Kidney capillary endothelial cell (primary cell): ENCODE measurements around the gene LRRFIP2.
"Not testable (repeated sequence)": the region's sequence is repeated elsewhere in the genome, so short reads cannot be mapped to it uniquely, and the experiment has no call there.

Experiments
- DNase-seq: peaks from one replicate; pipeline ENCODE4 v3.0.0-alpha.2; 2018; ENCODE audit warnings: low spot score

Gene LRRFIP2

DNA sequence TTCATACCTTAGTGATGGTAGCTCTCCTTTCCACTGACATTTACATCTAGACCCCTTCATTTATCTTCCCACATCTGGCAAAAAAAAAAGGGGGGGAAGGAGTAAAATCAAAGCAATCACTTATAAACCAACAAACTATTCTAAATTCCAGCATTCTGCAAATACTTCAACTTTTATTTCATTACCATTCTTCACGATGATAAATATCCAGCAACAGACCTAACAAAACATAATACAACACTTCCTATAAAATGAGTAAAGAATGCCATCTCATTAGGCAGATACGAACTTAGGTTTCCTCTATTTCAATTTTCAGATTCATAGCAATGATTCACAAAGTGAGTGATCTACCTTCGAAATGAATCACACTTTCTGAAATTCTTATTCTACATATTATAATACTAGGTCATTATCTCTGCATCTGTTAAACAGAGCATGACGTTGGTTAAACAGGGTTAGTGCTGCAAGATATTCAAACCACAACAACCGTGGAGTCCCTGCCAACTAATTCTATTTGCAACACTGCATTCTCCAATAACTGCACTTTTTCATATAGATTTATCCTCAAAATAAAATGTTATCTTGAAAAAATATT, at the start of gene LRRFIP2:
Gene LRRFIP2 (minus strand): TSS at position 51 of the 595 bp plus-strand sequence. CDS start 25,599 bp downstream, outside the sequence.
- peak; percentile 72 for DNase-seq

- no peak for DNase-seq
Observed at GRCh38 chr3:37223576-37223975, 49.2 kb upstream of the LRRFIP2 start.

GRCh38 chr3:37223141-37223558, 48.8 kb upstream of the LRRFIP2 start:
- DNase-seq: no peak

- DNase-seq: not testable (repeated sequence)
Observed at GRCh38 chr3:37222542-37222941, 48.2 kb upstream of the LRRFIP2 start.

- DNase-seq: peak; percentile 84
Observed at GRCh38 chr3:37221407-37221806, 47.0 kb upstream of the LRRFIP2 start.

GRCh38 chr3:37219266-37219665, 44.9 kb upstream of the LRRFIP2 start:
- DNase-seq: no peak

DNA sequence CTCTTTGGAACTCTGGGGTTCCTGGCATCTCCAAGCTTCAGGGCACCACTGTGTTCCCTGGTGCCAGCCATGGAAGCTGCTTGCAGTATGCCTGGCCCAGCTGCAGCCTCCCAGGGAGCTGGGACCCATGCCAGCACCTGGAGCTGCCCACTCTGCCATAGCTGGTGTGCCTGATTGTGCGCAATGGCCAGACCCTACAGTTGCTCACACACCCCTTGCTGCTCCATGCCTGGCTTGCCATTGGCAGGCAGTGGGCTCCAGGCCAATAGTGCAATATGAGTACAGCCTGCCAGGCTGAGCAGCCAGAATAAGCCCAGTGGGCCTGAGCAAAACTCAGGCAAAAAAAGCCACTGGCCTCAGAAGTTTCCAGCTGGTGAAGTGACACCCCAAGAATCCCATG, 43.8 kb upstream of the LRRFIP2 start:
- DNase-seq: no peak

GRCh38 chr3:37217098-37217849, 42.9 kb upstream of the LRRFIP2 start:
- DNase-seq: no peak

DNA sequence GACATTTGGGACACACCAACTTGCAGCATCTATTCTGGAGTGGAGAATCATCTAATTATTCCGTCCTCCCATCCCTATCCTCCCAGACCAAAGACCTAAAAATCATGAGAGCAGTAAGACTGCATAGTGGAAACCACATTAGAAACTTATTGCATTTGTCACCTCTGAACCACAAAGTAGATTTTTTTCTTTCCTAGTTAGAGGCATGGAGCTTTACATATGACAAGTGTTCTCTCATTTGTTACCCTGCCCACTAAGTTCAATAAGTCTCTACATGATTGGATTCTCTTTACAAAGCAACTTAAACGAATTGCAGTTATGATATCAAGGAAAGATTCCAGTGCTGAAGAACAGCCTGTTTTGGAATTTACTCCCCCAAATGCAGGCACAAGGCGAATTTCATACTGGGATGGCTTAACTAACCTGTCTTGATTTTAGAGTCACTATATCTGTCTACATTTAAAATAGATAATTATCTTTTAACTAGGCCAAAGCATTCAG, 42.3 kb upstream of the LRRFIP2 start:
- no peak for DNase-seq

DNA sequence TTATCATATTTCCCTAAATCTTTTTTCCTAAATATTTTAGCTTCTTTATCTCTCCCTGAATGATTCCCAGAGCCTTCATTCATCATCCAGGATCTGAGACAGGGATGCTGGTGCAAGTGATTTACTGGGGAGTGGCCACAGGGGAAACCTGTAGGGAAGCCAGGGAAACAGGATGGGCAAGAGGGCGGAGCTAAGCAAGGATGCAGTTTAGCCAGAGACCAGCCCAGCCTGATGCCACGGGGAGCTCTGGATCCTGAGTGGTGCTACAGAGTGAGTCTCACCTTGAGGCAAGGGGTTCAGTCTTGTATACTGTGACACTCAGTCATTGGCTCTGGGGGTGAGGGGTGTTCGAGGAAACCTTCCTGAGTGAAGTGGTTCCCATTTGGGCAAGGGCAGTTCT, 39.7 kb upstream of the LRRFIP2 start:
- no peak for DNase-seq

DNA sequence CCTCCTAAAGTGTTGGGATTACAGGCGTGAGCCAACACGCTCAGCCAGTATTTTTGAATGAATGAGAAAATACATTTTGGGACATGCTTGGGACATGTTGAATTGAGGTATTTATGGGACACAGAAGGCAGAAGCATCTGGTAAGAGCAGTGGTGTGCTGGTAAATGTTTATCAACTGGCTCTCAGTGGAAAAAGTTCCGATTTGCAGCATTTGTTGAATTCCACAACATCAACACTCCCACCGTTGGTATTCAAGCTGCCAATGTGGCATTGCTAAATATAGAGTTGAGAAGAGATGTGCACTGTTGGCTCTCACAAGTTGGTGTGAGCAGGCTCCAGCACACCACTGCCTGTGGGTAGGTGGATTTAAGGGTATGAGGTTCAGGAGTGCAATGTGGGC, 35.8 kb upstream of the LRRFIP2 start:
- DNase-seq: no peak

DNA sequence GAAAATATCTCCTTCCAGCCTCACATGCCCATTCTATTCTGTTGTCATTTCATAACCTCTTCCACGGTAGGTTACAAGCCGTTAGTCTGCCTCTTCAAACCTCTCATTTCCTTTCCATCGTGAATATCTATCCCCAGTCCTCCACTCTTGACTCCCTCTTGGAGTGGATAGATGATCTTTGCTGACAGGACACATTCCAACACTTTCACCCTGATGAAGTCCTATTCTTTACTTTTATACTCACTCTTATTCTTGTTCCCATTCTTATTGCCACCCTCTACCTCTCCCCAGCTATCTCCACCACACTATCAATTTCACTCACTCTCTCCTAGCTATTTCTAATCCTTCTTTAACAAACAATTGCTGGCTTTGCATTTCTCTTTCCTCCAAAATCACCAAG, 34.2 kb upstream of the LRRFIP2 start:
- DNase-seq: not testable (repeated sequence)

GRCh38 chr3:37208008-37208407, 33.6 kb upstream of the LRRFIP2 start:
- DNase-seq: not testable (repeated sequence)

DNA sequence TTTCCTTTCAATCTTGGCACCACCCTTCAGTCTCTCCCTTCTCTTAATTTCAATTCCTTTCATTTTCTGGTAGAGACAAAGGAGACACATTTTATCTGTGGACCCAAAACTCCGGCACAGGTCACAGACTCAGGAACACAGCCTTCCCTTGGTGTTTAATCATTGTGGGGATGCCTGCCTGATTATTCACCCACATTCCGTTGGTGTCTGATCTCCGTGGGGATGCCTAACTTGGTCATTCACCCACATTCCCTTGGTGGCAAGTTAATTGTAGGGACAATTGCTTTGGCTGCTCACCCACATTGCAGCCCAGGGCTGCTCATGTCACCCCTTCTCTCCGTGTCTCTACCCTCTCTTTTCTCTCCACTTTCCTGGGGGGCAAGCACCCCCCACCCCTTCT, 31.7 kb upstream of the LRRFIP2 start:
- not testable (repeated sequence) for DNase-seq

GRCh38 chr3:37204314-37204713, 29.9 kb upstream of the LRRFIP2 start:
- DNase-seq: no peak

DNA sequence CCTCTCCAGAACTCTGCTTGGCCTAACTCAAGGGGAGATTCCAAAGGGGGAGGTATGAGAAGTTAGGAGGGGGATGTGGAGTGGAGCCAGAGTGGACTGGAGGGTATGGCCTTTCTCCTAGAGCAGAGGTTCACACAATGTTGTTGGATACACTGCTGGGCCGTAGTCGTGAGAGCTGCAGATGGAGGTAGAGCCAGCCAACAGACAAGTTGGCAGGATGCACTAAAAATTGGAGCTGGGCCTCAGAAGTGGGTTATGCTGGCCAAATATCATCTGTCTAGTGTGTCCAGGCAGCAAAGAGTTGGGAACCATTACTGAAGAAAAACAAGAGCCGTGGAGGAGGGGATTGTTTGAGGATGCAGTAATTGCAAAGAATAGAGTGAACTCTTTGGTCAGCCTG, 27.7 kb upstream of the LRRFIP2 start:
- no peak for DNase-seq

DNA sequence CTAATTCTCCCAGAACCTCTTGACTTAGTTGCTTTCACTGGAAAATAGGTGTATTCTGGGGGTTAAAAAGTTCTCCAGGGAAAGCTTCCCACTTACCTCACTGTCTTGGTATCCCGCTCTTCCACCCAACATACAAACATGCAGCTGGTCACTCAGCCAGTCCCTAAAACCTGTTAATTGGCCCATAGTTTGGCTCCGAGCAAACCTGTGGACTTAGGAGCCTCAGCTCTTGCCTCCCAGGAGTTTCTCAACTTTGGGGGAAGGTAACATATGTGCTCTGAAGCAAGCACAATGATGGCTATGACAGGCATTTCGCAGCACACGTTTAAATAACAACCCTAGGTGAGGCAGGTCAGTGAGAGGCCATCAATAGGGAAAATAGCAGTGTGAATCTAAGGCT, 25.8 kb upstream of the LRRFIP2 start:
- no peak for DNase-seq

GRCh38 chr3:37198996-37199395, 24.6 kb upstream of the LRRFIP2 start:
- no peak for DNase-seq

GRCh38 chr3:37198547-37198946, 24.2 kb upstream of the LRRFIP2 start:
- DNase-seq: no peak

DNA sequence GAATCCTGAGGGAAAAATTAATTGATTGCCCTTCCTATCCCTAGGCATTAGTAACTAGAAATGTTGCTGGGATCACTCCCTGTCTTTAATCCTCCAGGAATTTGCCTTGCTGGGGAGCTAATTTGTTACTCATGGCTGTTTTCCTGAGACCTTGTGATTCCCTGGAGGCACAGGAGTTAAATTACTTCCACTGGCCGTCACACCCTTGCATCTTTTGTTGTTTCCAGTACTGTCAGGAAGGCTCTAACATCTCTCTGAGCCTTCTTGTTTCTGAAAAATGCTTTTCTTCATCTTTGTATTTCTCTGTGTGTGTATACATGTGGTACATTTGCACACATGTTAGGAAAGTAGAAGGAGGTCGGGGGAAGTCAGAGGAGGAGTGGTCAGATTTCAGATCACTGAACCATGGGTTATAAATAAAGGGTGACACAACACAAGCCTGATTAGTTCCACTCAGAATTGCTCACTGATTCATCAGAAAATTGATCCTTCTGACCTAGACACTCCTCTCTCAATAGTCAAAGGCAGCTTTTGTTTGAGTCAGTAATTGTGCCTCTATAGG, 23.5 kb upstream of the LRRFIP2 start:
- DNase-seq: no peak

DNA sequence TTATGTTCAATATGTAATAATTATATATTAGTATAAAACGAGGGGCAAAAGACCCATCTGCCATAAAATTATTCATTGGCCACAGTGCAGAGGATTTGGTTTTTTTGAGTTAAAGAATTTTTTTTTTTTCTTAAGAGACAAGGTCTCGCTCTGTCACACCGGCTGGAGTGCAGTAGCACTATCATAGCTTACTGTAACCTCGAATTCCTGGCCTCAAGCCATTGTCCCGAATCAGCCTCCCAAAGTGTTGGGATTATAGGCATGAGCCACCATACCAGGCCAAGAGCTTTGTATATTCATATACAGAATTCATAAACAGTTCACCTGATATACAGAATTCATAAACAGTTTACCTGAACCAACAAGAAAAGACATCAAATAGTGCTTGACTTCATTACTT, 20.2 kb upstream of the LRRFIP2 start:
- DNase-seq: no peak

- DNase-seq: no peak
Observed at GRCh38 chr3:37190667-37191066, 16.3 kb upstream of the LRRFIP2 start.

- DNase-seq: no peak
Observed at GRCh38 chr3:37189109-37189508, 14.7 kb upstream of the LRRFIP2 start.
